HepG2 (cell line): ENCODE measurements around the gene PCYT2. TPM values are rescaled to one million over a fixed set of nuclear protein-coding genes. Genes with fewer than 3 reads are reported as not detected.

Experiments used
- BRD4 ChIP-seq: sonication (generic); formaldehyde crosslinking; IDR thresholded peaks from 2 replicates; pipeline ENCODE4 v1.4.0; 2020; ENCODE audit warnings: missing genetic modification reagents
- CEBPB ChIP-seq: IDR thresholded peaks from 2 replicates; pipeline ENCODE4 v1.6.1; 2011; ENCODE audit warnings: low read depth, low read length, improper control_type of control experiment, borderline replicate concordance
- FOXM1 ChIP-seq: sonication (generic); formaldehyde crosslinking; IDR thresholded peaks from 2 replicates; pipeline ENCODE4 v1.5.0; 2020; ENCODE audit warnings: missing genetic modification reagents
- KLF16 ChIP-seq, 2 experiments: sonication (generic) in 1 of 2; formaldehyde crosslinking in 1 of 2; IDR thresholded peaks; 2 replicates each; pipeline versions ENCODE4 v1.6.1 to v1.8.0; 2016 to 2023; ENCODE audit warnings: missing genetic modification reagents in 2 of 2, missing compliant biosample characterization in 1 of 2
- LBX2 ChIP-seq: sonication (generic); formaldehyde crosslinking; IDR thresholded peaks from 2 replicates; pipeline ENCODE4 v1.5.0; 2020; ENCODE audit warnings: missing genetic modification reagents, mild to moderate bottlenecking, borderline replicate concordance
- NR2C2 ChIP-seq: sonication (generic); formaldehyde crosslinking; IDR thresholded peaks from 2 replicates; pipeline ENCODE4 v1.4.0; 2020; ENCODE audit warnings: missing genetic modification reagents, mild to moderate bottlenecking, moderate library complexity, borderline replicate concordance
- SMAD9 ChIP-seq: sonication (generic); formaldehyde crosslinking; IDR thresholded peaks from 2 replicates; pipeline ENCODE4 v1.5.1; 2020; ENCODE audit warnings: mild to moderate bottlenecking, missing genetic modification reagents
- SRSF9 ChIP-seq: fragments of 200-400 bp; formaldehyde crosslinking; IDR thresholded peaks from 2 replicates; pipeline ENCODE4 v1.6.1; 2018; ENCODE audit warnings: borderline replicate concordance, mild to moderate bottlenecking, low read depth, low read length; ENCODE audit not compliant: insufficient read depth, poor library complexity, severe bottlenecking
- ZBTB33 ChIP-seq: sonication (generic); formaldehyde crosslinking; IDR thresholded peaks from 2 replicates; pipeline ENCODE4 v1.4.0; 2020; ENCODE audit warnings: missing genetic modification reagents
- ZNF232 ChIP-seq: sonication (generic); formaldehyde crosslinking; IDR thresholded peaks from 2 replicates; pipeline ENCODE4 v1.4.0; 2020; ENCODE audit warnings: missing genetic modification reagents, borderline replicate concordance
- ZNF318 ChIP-seq: sonication (generic); formaldehyde crosslinking; IDR thresholded peaks from 2 replicates; pipeline ENCODE4 v1.4.0; 2020; ENCODE audit warnings: mild to moderate bottlenecking, missing genetic modification reagents
- ZNF569 ChIP-seq: sonication (generic); formaldehyde crosslinking; IDR thresholded peaks from 2 replicates; pipeline ENCODE4 v1.5.0; 2020; ENCODE audit warnings: mild to moderate bottlenecking, missing genetic modification reagents, moderate library complexity, borderline replicate concordance
- ZNF878 ChIP-seq: sonication (generic); formaldehyde crosslinking; IDR thresholded peaks from 2 replicates; pipeline ENCODE4 v1.8.1; 2023; ENCODE audit warnings: mild to moderate bottlenecking, missing genetic modification reagents, moderate library complexity
- ZNF883 ChIP-seq: sonication (generic); formaldehyde crosslinking; IDR thresholded peaks from 2 replicates; pipeline ENCODE4 v1.5.1; 2020; ENCODE audit warnings: mild to moderate bottlenecking, missing genetic modification reagents; ENCODE audit errors: not compliant biosample characterization
- ZUFSP ChIP-seq: sonication (generic); formaldehyde crosslinking; IDR thresholded peaks from 2 replicates; pipeline ENCODE4 v1.9.0; 2021; ENCODE audit warnings: missing genetic modification reagents, mild to moderate bottlenecking, borderline replicate concordance
- polyA plus RNA-seq, 8 experiments: library from polyadenylated mRNA; depleted of rRNA in 3 of 8; stranded (reverse) in 7 of 8; unstranded in 1 of 8; fragments of >200 nt; fragmentation: Illumina TruSeq in 4 of 8; extraction: Trizol in 4 of 8; gene quantifications; 2 replicates each; pipeline versions ENCODE4 v1.2.1 to v1.2.3, GENCODE V29; 2011 to 2016; ENCODE audit warnings: low read depth in 4 of 8, missing spikeins in 1 of 8, mixed read lengths in 1 of 8; ENCODE audit not compliant: insufficient read depth in 1 of 8
- total RNA-seq, 5 experiments: library from RNA; depleted of rRNA; stranded (reverse); fragments of >200 nt; fragmentation: Illumina TruSeq; extraction: Trizol; gene quantifications; 2 replicates each; pipeline ENCODE4 v1.2.3, GENCODE V29; 2016; ENCODE audit warnings: low read depth in 1 of 5

PCYT2 gene
- total and polyA plus RNA-seq, 2 of the 13 experiments (the other 11 are each of a cell fraction or from before 2014, with no cell fraction given): 147 to 297 TPM

GRCh38 chr17:81867170-81867990 lies 43.8 kb downstream of the PCYT2 start (continued):
- TF ChIP-seq ZUFSP (CRISPR knock-in tag): no peak
- no peak for TF ChIP-seq ZNF883 (CRISPR knock-in tag)
- TF ChIP-seq NR2C2: peak; percentile 47; the same call in 1 of the 2 replicates
- no peak for TF ChIP-seq KLF16 (CRISPR knock-in tag; IDR thresholded peaks at IDR 0.05)
- no peak for TF ChIP-seq SRSF9
- TF ChIP-seq ZNF232 (CRISPR knock-in tag): peak; percentile 29; the same call in 1 of the 2 replicates
- TF ChIP-seq ZNF569 (CRISPR knock-in tag): no peak
- TF ChIP-seq CEBPB: no peak
- TF ChIP-seq SMAD9 (CRISPR knock-in tag): no peak
- no peak; the same call in 1 of the 2 replicates for TF ChIP-seq BRD4 (CRISPR knock-in tag)
- peak; percentile 66; the same call in 1 of the 2 replicates for TF ChIP-seq ZNF878 (CRISPR knock-in tag)
- TF ChIP-seq ZBTB33 (CRISPR knock-in tag): peak; percentile 90
- TF ChIP-seq FOXM1 (CRISPR knock-in tag): no peak; the same call in 1 of the 2 replicates
- peak; percentile 29; the same call in 1 of the 2 replicates for TF ChIP-seq ZNF318
- no peak for TF ChIP-seq LBX2 (CRISPR knock-in tag)
